PC-9 (cell line): ENCODE data around the gene RBM8A. TPM values are rescaled to one million over a fixed set of nuclear protein-coding genes. Genes with fewer than 3 reads are reported as not detected.
A peak's percentile ranks its signal among the peaks of the same experiment; 100 is the strongest.

Source experiments
- BruUV-seq: library from RNA; stranded (reverse); fragments of 400-500 nt; replicated peaks from 2 replicates; lab custom pipeline; 2021; lab: Mats Ljungman, UMichigan
- CTCF ChIA-PET: fragments of 300-600 bp; sonication (Branson Sonifier 250); formaldehyde crosslinking; loops from one replicate; lab custom pipeline; 2022; ENCODE audit warnings: antibody characterized with exemption; lab: Charles Lee
- POLR2A ChIA-PET: fragments of 300-600 bp; sonication (Branson Sonifier 250); formaldehyde crosslinking; loops from one replicate; lab custom pipeline; 2022; ENCODE audit warnings: antibody characterized with exemption; ENCODE audit not compliant: unreplicated experiment; lab: Charles Lee
- DNase-seq, 2 experiments: peaks; one replicate each; pipeline versions ENCODE4 v3.0.0 to v3.0.0-alpha.2; 2015 to 2022; ENCODE audit warnings: mixed read lengths in 1 of 2
- H2AFZ ChIP-seq: fragments of 200-600 bp; sonication (generic); 2 replicates; pipeline ENCODE4 v1.8.1; 2017; ENCODE audit warnings: antibody characterized with exemption
- H3F3A ChIP-seq: fragments of 200-600 bp; sonication (generic); 2 replicates; pipeline ENCODE4 v1.8.1; 2017; ENCODE audit warnings: antibody characterized with exemption, mild to moderate bottlenecking, low read depth; ENCODE audit not compliant: insufficient read depth
- H3K27ac ChIP-seq: fragments of 200-600 bp; sonication (generic); 2 replicates; pipeline ENCODE4 v1.6.1; 2016; ENCODE audit warnings: mixed run types
- H3K27me3 ChIP-seq: fragments of 200-600 bp; sonication (generic); 2 replicates; pipeline ENCODE4 v1.6.1; 2016; ENCODE audit warnings: low read depth, mixed run types; ENCODE audit not compliant: insufficient read depth
- H3K36me3 ChIP-seq: fragments of 200-600 bp; sonication (generic); 2 replicates; pipeline ENCODE4 v1.6.1; 2016; ENCODE audit warnings: low read depth, mixed run types
- H3K4me1 ChIP-seq: fragments of 200-600 bp; sonication (generic); replicated peaks from 2 replicates; pipeline ENCODE4 v1.6.1; 2016; ENCODE audit warnings: mixed run types; ENCODE audit not compliant: insufficient read depth
- H3K4me2 ChIP-seq: fragments of 200-600 bp; sonication (generic); 2 replicates; pipeline ENCODE4 v1.6.1; 2017; ENCODE audit warnings: mixed run types
- H3K4me3 ChIP-seq: fragments of 200-600 bp; sonication (generic); 2 replicates; pipeline ENCODE4 v1.6.1; 2016; ENCODE audit warnings: mixed run types
- H3K79me2 ChIP-seq: fragments of 200-600 bp; sonication (generic); 2 replicates; pipeline ENCODE4 v1.6.1; 2017; ENCODE audit warnings: low read depth, mixed run types
- H3K9me2 ChIP-seq: fragments of 200-600 bp; sonication (generic); 2 replicates; pipeline ENCODE4 v1.8.1; 2017; ENCODE audit warnings: mild to moderate bottlenecking; ENCODE audit not compliant: insufficient read depth
- H3K9me3 ChIP-seq: fragments of 200-600 bp; sonication (generic); 2 replicates; pipeline ENCODE4 v1.8.1; 2016; ENCODE audit warnings: low read depth; ENCODE audit not compliant: insufficient read depth
- H4K20me1 ChIP-seq: fragments of 200-600 bp; sonication (generic); 2 replicates; pipeline ENCODE4 v1.8.1; 2017; ENCODE audit not compliant: insufficient read depth
- CTCF ChIP-seq: fragments of 200-600 bp; sonication (generic); conservative IDR thresholded peaks from 2 replicates; pipeline ENCODE4 v1.6.1; 2017; ENCODE audit warnings: mixed run types, antibody characterized with exemption, mild to moderate bottlenecking, moderate library complexity
- EZH2 ChIP-seq: fragments of 200-600 bp; sonication (generic); IDR thresholded peaks from 2 replicates; pipeline ENCODE4 v1.8.0; 2017; ENCODE audit warnings: antibody characterized with exemption, low read depth
- intact Hi-C: fragments of 100-400 bp; cut with micrococcal nuclease; formaldehyde crosslinking; loops from one replicate; pipeline ENCODE4 v1.10.0; 2022; ENCODE audit not compliant: unreplicated experiment
- total RNA-seq: library from RNA; stranded (reverse); gene quantifications from 2 replicates; pipeline ENCODE4 v1.2.3, GENCODE V29; 2021

The RBM8A gene
- total RNA-seq, 1 experiment from 2014 or later, result 129 TPM

GRCh38 chr1:145965119-145965744, 37.9 kb upstream of the RBM8A start:
- ChIA-PET CTCF (interaction anchor here (0.5 kb wide), 1 partner anchor 73 kb away, joined by 5 read pairs; no protein-coding TSS in a partner anchor), POLR2A (interaction anchor here (0.6 kb wide), 1 partner anchor 74 kb away, joined by 3 read pairs; no protein-coding TSS in a partner anchor)
- Histone ChIP-seq H3K4me1 (peaks cover 26% of the 10 kb centered on the region), H3K4me2 (peak overlapping the region; percentile 84), H3K9me3 (no peaks in the 10 kb centered on the region), H3K4me3 (peak overlapping the region; percentile 65), H3F3A (peaks cover 14% of the 10 kb centered on the region), H3K27ac (peak overlapping the region; percentile 8; the same call in 1 of the 2 replicates), H2AFZ (peak overlapping the region; percentile 85), H3K9me2 (no peaks in the 10 kb centered on the region), H3K27me3 (no peaks in the 10 kb centered on the region), H4K20me1 (no peaks in the 10 kb centered on the region), H3K36me3 (no peaks in the 10 kb centered on the region), H3K79me2 (no peaks in the 10 kb centered on the region)
- BruUV-seq, result TSS peak; percentile 83
- TF ChIP-seq EZH2 (no peak), CTCF (no peak)
- intact Hi-C loops, result no loop called here
- DNase-seq, result no peak

- Histone ChIP-seq H3K36me3 (no peaks in the 10 kb centered on the region), H4K20me1 (no peaks in the 10 kb centered on the region), H3K4me1 (peaks cover 26% of the 10 kb centered on the region), H3K4me3 (peak within 1 kb of the TSS; percentile 65), H3F3A (peaks cover 14% of the 10 kb centered on the region), H3K27me3 (peaks cover 6% of the 10 kb centered on the region; the same call in 1 of the 2 replicates), H3K4me2 (peak within 1 kb of the TSS; percentile 84), H3K9me2 (no peaks in the 10 kb centered on the region), H3K27ac (peak within 1 kb of the TSS; percentile 8; the same call in 1 of the 2 replicates), H3K79me2 (no peaks in the 10 kb centered on the region), H2AFZ (peak within 1 kb of the TSS; percentile 85), H3K9me3 (no peaks in the 10 kb centered on the region)
- ChIA-PET POLR2A (interaction anchor here (0.6 to 0.7 kb wide), 4 partner anchors 11 to 105 kb away, joined by 3 to 10 read pairs (median 4); no protein-coding TSS in a partner anchor), CTCF (interaction anchor here (0.5 to 0.9 kb wide), 4 partner anchors 37 to 74 kb away, joined by 3 to 11 read pairs (median 4); partner anchors contain the start of gene RBM8A)
- TF ChIP-seq CTCF (no peak), EZH2 (no peak)
- intact Hi-C loops, result no loop called here
- BruUV-seq, result no TSS peak
- DNase-seq, result peak; percentile 88 to 92
These were observed 37.2 kb upstream of the RBM8A start, which contains the start of the genes ANKRD34A and POLR3GL for GRCh38 chr1:145964328-145965118. TSS of gene ANKRD34A (minus strand) at chr1:145964575. CDS start at chr1:145961759, 2,816 bp downstream. TSS of gene POLR3GL (plus strand) at chr1:145964690. CDS start at chr1:145974866, 10,176 bp downstream.
